ENCODE results near the gene CYB561.

CYB561 gene

DNA sequence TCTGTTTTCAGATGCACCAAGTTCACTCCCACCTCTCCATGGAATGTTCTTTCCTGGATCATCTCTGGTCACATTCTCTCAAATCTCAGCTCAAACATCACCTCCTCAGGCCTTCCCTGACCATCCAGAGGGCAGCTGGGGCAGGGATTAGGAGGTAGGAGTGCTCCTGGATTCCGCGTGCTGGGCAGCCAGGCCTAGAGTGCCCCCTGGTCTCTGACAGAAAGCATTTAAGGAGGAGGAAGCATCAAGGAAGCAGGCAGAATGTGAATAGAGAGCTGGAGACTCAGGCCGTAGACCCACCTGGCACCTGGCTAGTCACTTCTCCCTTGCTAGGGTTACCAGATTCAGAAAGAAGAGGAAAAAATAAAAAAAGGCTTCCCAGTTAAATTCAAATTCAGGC, 2.5 kb upstream of the CYB561 start:
- DNase-seq (ENCODE audit: low spot score), result no peak

DNA sequence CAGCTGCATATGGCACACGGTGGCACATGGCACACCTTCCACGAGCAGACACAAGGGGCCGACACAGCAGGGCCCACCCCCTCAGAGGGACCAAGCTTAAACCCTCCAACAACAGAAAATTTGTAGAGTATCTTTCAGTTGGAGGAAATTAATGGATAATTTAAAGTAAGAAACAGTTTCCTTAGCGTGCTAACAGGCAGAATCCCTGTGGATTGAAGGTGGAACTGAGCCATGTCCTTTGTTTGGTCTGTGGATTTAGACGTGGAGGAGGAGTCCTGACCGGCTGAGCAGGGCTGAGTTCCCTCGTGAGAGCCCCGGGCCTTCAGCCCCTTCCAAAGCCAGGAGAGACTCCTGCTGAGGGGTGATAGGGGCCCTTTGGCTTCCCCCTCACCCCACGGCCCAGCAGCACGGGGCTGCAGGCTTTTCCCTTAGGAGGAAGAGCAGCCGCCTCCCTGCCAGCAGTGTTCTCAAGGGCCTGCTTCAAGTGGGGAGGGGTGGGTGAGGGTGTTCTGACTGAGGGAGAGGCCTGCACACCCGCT, 1.4 kb upstream of the CYB561 start:
- no peak for DNase-seq (ENCODE audit: low spot score)

GRCh38 chr17:63446753-63447470, 806 bp upstream of the CYB561 start:
- DNase-seq (ENCODE audit: low spot score), result peak; percentile 16

DNA sequence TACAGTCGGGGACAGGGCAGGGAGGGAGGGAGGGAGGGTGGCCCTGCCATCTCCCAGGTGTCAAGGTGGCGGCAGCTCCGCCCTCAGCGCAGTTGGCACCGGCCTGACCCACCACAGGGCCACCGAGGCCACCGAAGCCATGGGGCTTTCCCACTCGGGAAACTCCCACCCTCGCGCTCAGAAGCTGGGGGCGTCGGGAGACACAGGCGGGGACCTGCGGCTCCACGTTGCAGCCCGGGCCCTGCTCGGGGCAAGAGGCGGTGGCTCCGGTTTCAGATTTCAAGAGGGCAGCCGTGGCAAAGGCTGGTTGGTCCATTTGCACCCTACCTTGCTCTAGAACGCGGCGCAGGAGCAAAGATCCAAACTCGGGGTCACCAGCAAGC, 544 bp downstream of the CYB561 start:
- no peak for DNase-seq (ENCODE audit: low spot score)

- DNase-seq (ENCODE audit: low spot score), result no peak
Observed at GRCh38 chr17:63445065-63445464, 1.0 kb downstream of the CYB561 start.

GRCh38 chr17:63444457-63444856, 1.6 kb downstream of the CYB561 start:
- no peak for DNase-seq (ENCODE audit: low spot score)

DNA sequence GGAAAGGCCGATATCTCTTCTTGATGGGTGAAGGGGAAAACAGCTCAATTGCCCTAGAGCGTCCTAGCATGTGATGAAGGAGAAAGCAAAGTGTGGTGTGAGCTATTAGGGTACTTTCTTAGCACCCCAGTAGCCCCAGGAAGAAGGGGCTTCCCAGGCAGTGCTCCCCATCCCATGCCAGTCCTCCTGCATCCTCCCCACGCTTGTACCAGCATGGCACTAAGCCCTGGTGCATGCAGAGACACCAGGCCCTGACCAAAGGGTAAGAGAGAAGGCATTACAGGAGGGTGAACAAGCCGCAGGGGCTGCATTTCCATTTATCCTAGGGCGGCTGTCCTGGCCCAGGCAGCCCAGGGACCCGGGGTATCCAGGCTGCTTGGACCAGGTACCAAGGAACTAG, 3.1 kb downstream of the CYB561 start:
- DNase-seq (ENCODE audit: low spot score), result no peak

DNA sequence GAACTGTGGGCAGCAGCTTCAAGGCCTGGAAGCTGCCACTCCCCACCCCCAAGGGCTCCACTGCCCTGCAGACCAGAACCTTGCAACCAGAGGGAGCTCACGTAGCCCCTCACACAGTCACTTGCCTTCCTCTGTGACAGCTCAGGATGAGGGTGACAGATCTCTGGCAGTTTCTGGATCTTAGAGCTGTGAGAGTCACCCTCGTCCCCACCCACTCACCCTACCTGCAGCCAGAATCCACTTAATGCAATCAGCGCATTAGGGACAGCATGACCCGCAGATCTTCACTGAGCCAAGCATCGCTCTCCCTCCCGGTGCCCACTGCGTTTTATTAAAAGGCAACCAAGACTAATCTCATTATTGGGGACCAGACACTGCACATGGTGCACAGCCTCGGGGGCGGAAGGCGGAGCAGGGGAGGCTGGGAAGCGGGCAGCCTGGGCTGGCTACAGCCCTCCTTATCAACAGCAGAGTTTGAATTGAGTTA, 3.5 kb downstream of the CYB561 start:
- DNase-seq (ENCODE audit: low spot score), result no peak

- DNase-seq (ENCODE audit: low spot score), result no peak
Observed at GRCh38 chr17:63442074-63442473, 4.0 kb downstream of the CYB561 start.

DNA sequence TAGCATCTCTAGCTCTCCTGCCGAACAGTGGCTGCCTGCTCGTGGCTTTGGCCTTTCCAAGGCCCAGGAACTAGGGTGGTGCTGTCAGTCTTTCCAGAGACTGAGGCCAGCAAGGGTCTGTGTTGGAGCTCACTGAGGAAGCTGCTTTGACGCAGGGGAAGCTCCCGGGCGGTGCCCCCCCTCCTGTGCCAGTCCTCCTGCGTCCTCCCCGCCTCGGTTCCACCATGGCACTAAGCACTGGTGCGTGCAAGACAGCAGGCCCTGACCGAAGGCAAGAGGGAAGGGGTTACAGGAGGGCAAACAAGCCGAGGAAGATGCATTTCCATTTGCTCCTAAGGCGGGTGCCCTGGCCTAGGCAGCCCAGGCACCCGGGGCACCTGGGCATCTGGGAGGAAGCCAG, 4.5 kb downstream of the CYB561 start:
- DNase-seq (ENCODE audit: low spot score), result no peak

GRCh38 chr17:63440770-63441335, 5.3 kb downstream of the CYB561 start:
- no peak for DNase-seq (ENCODE audit: low spot score)

GRCh38 chr17:63440127-63440769, 5.9 kb downstream of the CYB561 start:
- no peak for DNase-seq (ENCODE audit: low spot score)

DNA sequence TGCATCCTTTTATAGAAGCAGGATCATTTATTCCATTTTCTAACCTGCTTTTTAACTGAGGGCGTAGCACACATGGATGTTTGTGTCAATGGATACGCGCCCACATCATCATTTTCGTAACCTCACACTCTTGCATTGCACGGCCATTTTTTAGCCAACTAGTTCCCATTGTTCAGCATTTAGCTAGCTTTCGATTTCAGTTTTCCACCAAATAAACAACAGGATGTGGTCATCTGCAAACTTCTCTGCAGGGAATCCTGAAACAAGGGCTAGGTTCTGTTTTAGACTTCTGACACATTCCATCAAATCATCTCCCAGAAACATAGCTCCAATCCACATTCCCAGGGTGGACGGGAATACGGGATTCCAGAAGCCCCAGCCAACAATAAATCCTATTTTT, 6.4 kb downstream of the CYB561 start:
- no peak for DNase-seq (ENCODE audit: low spot score)

DNA sequence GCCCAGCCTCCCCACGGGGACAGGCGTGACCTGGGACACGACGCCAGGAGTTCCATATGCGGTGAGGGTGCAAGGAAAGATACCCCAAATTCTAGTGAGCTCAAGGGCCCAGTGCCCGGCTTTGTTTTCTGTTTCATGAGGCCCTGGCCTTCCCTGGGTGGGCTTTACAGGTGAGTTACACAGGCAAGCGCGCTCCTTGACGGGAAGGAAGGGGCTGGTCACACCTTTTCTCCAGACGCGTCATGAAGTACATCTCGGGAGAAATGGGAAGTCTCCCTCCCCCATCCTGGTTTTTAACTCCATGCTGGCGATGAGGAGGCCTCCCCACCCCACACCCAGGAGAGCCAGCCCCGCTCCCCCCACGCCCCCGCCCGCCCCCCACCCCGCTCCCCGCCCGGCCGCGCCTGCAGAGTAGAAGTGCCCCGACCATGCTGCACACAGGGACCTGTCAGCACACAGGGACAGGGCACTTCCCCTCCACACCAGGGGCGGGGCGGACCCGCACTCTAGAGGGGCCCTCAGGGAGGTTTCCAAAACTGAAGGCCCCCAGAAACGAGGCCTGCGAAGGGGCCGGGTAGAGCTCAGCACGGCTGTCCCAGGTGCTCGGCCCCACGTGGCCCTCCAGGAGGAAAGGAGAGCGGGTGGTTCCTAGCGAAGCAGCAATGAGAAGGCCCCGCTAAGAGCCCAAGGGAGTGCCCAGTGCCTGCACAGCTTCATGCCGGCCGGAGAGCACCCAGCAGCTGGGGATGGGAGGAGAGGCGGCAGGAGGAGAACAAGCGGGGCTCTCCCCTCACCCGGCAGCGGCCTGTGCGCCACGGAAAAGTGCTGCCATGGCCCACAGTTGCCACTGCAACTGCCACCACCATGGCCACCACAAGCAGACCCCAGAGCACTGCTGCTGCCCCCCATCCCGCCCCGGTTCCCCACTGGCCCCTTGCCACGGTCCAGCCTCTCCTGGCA, 7.7 kb downstream of the CYB561 start:
- DNase-seq (ENCODE audit: low spot score), result no peak

DNA sequence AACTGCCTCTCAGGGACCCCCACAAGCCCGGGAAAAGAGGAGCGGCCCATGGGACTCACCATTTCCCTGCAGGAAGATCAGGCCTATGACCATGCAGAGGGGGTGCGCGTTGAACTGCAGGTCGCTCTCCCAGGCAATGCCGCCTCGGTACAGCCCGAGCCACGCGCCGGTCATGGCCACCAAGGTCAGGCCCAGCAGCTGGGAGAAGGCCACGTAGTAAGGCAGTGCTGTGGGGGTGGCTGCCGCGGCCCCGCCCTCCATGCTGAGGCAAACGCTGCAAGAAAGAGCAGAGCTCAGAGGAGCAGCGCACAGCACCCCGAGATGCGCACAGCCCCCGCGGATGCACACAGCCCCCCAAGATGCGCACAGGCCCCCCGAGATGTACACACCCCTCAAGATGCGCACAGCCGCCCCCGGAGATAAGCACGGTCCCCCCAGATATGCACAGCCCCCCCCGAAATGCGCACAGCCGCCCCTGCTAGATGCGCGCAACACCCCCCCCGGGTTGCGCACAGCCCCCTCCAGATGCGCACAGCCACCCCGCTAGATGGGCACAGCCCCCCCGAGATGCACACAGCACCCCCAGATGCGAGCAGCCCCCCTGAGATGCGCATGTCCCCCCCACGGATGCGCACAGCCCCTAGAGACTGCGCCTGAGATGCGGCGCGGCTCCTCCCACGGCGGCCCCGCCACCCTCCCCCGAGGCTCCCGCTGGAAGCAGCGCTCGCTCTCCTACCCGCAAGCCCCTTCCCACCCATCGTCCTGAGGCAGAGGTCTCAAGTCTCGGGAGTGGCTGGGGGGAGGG, 8.6 kb downstream of the CYB561 start:
- DNase-seq (ENCODE audit: low spot score), result no peak

- no peak for DNase-seq (ENCODE audit: low spot score)
Observed at GRCh38 chr17:63436523-63437110, 9.5 kb downstream of the CYB561 start.

DNA sequence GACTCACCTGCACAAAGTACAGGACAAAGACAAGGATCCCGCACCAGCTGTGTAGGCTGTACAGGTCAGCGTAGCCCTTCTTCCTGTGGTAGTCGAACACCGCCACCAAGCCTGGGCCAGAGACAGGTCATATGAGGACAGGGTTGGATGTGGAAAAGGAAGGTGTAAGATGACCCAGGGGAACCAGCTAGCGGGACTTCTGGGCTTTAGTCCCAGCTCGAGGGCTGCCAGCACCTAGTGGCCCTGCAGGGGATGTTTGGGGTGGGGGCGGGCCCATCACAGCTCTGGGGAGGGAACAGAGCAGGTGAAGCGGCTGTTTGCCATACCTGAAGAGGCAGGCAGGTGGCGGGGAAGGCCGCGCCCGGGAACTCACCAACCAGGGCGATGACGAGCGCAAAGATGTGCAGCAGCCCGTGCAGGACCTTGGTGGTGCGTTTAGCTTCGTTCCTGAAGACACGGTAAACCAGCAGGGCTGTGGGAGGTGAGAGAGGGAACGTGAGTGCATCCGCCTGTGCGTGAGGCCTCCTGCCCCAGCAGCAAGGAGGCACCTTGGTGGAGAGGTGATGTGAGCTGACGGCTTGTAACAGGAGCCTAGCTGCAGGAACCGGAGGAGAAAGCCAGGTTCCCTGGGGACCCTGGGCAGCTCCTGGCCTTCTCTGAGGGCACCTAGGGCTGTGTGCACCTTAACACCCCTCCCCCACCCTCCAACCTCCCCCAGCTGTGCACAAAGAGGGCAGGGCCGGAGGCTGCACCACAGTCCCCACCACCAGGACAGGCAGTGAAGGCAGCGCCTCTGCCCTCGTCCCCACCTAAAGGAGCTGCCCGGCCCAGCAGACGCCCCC, 10.2 kb downstream of the CYB561 start:
- no peak for DNase-seq (ENCODE audit: low spot score)

GRCh38 chr17:63434951-63435571, 11.0 kb downstream of the CYB561 start:
- DNase-seq (ENCODE audit: low spot score), result peak; percentile 60

Data from globus pallidus (tissue), 1 donor.